Measurements from ENCODE around the gene MAN2A1. TPM values are rescaled to one million over a fixed set of nuclear protein-coding genes. Genes with fewer than 3 reads are reported as not detected.

The MAN2A1 gene
- polyA plus RNA-seq, 1 donor from 2014 or later: 5.7 TPM

DNA sequence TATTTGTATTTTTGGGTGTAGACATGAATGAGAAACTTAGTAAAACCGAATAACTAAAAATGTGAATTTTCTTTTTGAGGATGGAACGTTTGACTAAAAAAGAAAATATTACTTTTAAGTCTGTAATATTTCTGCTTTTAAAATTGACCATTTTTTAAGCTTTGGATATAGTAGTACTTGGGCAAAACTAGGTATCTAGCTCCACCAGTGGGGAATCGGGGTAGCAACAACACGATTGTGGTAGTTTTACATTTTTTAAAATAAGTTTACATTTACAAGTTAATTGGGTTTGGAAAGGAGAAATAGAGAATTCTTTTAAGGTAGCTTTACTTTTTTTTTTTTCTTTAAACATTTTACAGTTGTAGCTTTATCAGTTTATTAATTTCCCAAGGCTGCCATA, 154.4 kb downstream of the MAN2A1 start:
- H3K9me3 ChIP-seq (ENCODE audit: low read length): no peaks in the 10 kb centered on the region
- H3K9ac ChIP-seq (ENCODE audit: low read length): no peak overlapping the region
- H3F3A ChIP-seq (ENCODE audit: insufficient read depth, low read length, poor library complexity, severe bottlenecking): no peaks in the 10 kb centered on the region
- no peaks in the 10 kb centered on the region for H4K20me1 ChIP-seq (ENCODE audit: insufficient read depth)
- H3K27ac ChIP-seq (ENCODE audit: low read length): no peak overlapping the region
- no peaks in the 10 kb centered on the region for H3K27me3 ChIP-seq (ENCODE audit: insufficient read depth, low read depth, low read length)
- H2AFZ ChIP-seq (ENCODE audit: low read depth, low read length): no peak overlapping the region
- TF ChIP-seq, protein P1, sequence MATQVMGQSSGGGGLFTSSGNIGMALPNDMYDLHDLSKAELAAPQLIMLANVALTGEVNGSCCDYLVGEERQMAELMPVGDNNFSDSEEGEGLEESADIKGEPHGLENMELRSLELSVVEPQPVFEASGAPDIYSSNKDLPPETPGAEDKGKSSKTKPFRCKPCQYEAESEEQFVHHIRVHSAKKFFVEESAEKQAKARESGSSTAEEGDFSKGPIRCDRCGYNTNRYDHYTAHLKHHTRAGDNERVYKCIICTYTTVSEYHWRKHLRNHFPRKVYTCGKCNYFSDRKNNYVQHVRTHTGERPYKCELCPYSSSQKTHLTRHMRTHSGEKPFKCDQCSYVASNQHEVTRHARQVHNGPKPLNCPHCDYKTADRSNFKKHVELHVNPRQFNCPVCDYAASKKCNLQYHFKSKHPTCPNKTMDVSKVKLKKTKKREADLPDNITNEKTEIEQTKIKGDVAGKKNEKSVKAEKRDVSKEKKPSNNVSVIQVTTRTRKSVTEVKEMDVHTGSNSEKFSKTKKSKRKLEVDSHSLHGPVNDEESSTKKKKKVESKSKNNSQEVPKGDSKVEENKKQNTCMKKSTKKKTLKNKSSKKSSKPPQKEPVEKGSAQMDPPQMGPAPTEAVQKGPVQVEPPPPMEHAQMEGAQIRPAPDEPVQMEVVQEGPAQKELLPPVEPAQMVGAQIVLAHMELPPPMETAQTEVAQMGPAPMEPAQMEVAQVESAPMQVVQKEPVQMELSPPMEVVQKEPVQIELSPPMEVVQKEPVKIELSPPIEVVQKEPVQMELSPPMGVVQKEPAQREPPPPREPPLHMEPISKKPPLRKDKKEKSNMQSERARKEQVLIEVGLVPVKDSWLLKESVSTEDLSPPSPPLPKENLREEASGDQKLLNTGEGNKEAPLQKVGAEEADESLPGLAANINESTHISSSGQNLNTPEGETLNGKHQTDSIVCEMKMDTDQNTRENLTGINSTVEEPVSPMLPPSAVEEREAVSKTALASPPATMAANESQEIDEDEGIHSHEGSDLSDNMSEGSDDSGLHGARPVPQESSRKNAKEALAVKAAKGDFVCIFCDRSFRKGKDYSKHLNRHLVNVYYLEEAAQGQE (IDR thresholded peaks at IDR 0.05; ENCODE audit: borderline replicate concordance): no peak
- TF ChIP-seq MXI1 (conservative IDR thresholded peaks at IDR 0.05; ENCODE audit: poor library complexity, severe bottlenecking) (no peak), EZH2 (IDR thresholded peaks at IDR 0.05; ENCODE audit: borderline replicate concordance, insufficient read depth, low read length, poor library complexity, severe bottlenecking) (no peak), RAD21 (conservative IDR thresholded peaks at IDR 0.05) (no peak), EP300 (conservative IDR thresholded peaks at IDR 0.05; ENCODE audit: poor library complexity, severe bottlenecking) (no peak), TAF1 (IDR thresholded peaks at IDR 0.05; ENCODE audit: low read depth) (no peak)
- TF ChIP-seq, protein P2, sequence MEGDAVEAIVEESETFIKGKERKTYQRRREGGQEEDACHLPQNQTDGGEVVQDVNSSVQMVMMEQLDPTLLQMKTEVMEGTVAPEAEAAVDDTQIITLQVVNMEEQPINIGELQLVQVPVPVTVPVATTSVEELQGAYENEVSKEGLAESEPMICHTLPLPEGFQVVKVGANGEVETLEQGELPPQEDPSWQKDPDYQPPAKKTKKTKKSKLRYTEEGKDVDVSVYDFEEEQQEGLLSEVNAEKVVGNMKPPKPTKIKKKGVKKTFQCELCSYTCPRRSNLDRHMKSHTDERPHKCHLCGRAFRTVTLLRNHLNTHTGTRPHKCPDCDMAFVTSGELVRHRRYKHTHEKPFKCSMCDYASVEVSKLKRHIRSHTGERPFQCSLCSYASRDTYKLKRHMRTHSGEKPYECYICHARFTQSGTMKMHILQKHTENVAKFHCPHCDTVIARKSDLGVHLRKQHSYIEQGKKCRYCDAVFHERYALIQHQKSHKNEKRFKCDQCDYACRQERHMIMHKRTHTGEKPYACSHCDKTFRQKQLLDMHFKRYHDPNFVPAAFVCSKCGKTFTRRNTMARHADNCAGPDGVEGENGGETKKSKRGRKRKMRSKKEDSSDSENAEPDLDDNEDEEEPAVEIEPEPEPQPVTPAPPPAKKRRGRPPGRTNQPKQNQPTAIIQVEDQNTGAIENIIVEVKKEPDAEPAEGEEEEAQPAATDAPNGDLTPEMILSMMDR (IDR thresholded peaks at IDR 0.05; ENCODE audit: poor library complexity, severe bottlenecking): no peak
- no peak overlapping the region for H3K4me2 ChIP-seq (ENCODE audit: low read length)
- no peaks in the 10 kb centered on the region for H3K9me2 ChIP-seq (ENCODE audit: insufficient read depth, low read length)
- no peaks in the 10 kb centered on the region for H3K79me2 ChIP-seq (replicated peaks; ENCODE audit: insufficient read depth, low read length)
- no peaks in the 10 kb centered on the region for H3K36me3 ChIP-seq (ENCODE audit: insufficient read depth, low read length)
- no peak overlapping the region for H3K4me3 ChIP-seq (ENCODE audit: low read length)

GRCh38 chr5:109844695-109845094, 155.0 kb downstream of the MAN2A1 start:
- no peaks in the 10 kb centered on the region for H3F3A ChIP-seq (ENCODE audit: insufficient read depth, low read length, poor library complexity, severe bottlenecking)
- H3K4me3 ChIP-seq (ENCODE audit: low read length): no peak overlapping the region
- no peak overlapping the region for H3K9ac ChIP-seq (ENCODE audit: low read length)
- H3K27me3 ChIP-seq (ENCODE audit: insufficient read depth, low read depth, low read length): no peaks in the 10 kb centered on the region
- TF ChIP-seq, protein P2 (IDR thresholded peaks at IDR 0.05; ENCODE audit: poor library complexity, severe bottlenecking): no peak
- TF ChIP-seq POLR2AphosphoS5 (IDR thresholded peaks at IDR 0.05): no peak
- TF ChIP-seq EP300 (conservative IDR thresholded peaks at IDR 0.05; ENCODE audit: poor library complexity, severe bottlenecking): no peak
- no peak for TF ChIP-seq MXI1 (conservative IDR thresholded peaks at IDR 0.05; ENCODE audit: poor library complexity, severe bottlenecking)
- no peak for TF ChIP-seq SMC3 (conservative IDR thresholded peaks at IDR 0.05; ENCODE audit: poor library complexity)
- no peak for TF ChIP-seq RAD21 (conservative IDR thresholded peaks at IDR 0.05)
- no peak for TF ChIP-seq EZH2 (IDR thresholded peaks at IDR 0.05; ENCODE audit: borderline replicate concordance, insufficient read depth, low read length, poor library complexity, severe bottlenecking)
- TF ChIP-seq TAF1 (IDR thresholded peaks at IDR 0.05; ENCODE audit: low read depth): no peak
- TF ChIP-seq, protein P1 (IDR thresholded peaks at IDR 0.05; ENCODE audit: borderline replicate concordance): no peak
- H3K36me3 ChIP-seq (ENCODE audit: insufficient read depth, low read length): no peaks in the 10 kb centered on the region
- no peaks in the 10 kb centered on the region for H3K9me3 ChIP-seq (ENCODE audit: low read length)
- no peak overlapping the region for H3K4me2 ChIP-seq (ENCODE audit: low read length)
- H3K27ac ChIP-seq (ENCODE audit: low read length): no peak overlapping the region
- no peaks in the 10 kb centered on the region for H3K79me2 ChIP-seq (replicated peaks; ENCODE audit: insufficient read depth, low read length)
- no peaks in the 10 kb centered on the region for H3K9me2 ChIP-seq (ENCODE audit: insufficient read depth, low read length)
- no peaks in the 10 kb centered on the region for H4K20me1 ChIP-seq (ENCODE audit: insufficient read depth)
- H2AFZ ChIP-seq (ENCODE audit: low read depth, low read length): no peak overlapping the region

Measured in neural cell (in vitro differentiated cells).